Lower lobe of right lung (tissue), 2 donors: Measurements from ENCODE around the gene FILIP1. TPM values are rescaled to one million over a fixed set of nuclear protein-coding genes. Genes with fewer than 3 reads are reported as not detected.
A peak's percentile ranks its signal among the peaks of the same experiment; 100 is the strongest.

Experiments
- ATAC-seq, 2 donors: fragments of 200-7000 bp; cut with Tn5 transposase; one replicate each; pipeline ENCODE4 v1.9.1; 2020 to 2022; ENCODE audit warnings: mild to moderate bottlenecking in 2 of 2, moderate library complexity in 2 of 2
- DNase-seq: peaks from one replicate; pipeline ENCODE4 v3.0.0-alpha.2; 2020
- H3K27ac ChIP-seq: fragments of 200-600 bp; one replicate; pipeline ENCODE4 v1.8.0; 2022
- H3K27me3 ChIP-seq: fragments of 200-600 bp; one replicate; pipeline ENCODE4 v1.8.0; 2022; ENCODE audit warnings: low read depth
- H3K36me3 ChIP-seq: fragments of 200-600 bp; one replicate; pipeline ENCODE4 v1.8.0; 2022; ENCODE audit warnings: mild to moderate bottlenecking
- H3K4me1 ChIP-seq: fragments of 200-600 bp; one replicate; pipeline ENCODE4 v1.8.0; 2022
- H3K4me3 ChIP-seq: fragments of 200-600 bp; one replicate; pipeline ENCODE4 v1.8.0; 2022; ENCODE audit warnings: mild to moderate bottlenecking
- H3K9me3 ChIP-seq: fragments of 200-600 bp; one replicate; pipeline ENCODE4 v1.8.0; 2022
- CTCF ChIP-seq: fragments of 200-600 bp; IDR thresholded peaks from one replicate; pipeline ENCODE4 v1.8.0; 2022; ENCODE audit warnings: antibody characterized with exemption, mild to moderate bottlenecking
- intact Hi-C: fragments of 100-400 bp; cut with DNase I; formaldehyde crosslinking; loops from one replicate; pipeline ENCODE4 v1.11.0; 2022
- total RNA-seq: library from RNA; stranded (reverse); fragmentation: NEBNext Ultra II Directional; extraction: Animal tissue kit (Norgen Biotek cat#: 25700); gene quantifications from one replicate; pipeline ENCODE4 v1.2.1, GENCODE V29; 2021
- donor health status: DM: no; HTN: yes; CAD: no; lungs with severe emphysema.

The FILIP1 gene
- total RNA-seq, 1 donor from 2014 or later: 17.4 TPM

GRCh38 chr6:75502884-75503283 is 9.3 kb upstream of the FILIP1 start:
- Histone ChIP-seq H3K36me3 (no peaks in the 10 kb centered on the region), H3K27me3 (no peaks in the 10 kb centered on the region), H3K27ac (no peak overlapping the region), H3K4me3 (no peak overlapping the region), H3K4me1 (peaks cover 7% of the 10 kb centered on the region), H3K9me3 (no peaks in the 10 kb centered on the region)
- no peak for TF ChIP-seq CTCF
- DNase-seq: no peak
- ATAC-seq: no peak
- intact Hi-C loops: no loop called here

GRCh38 chr6:75501756-75502155 is 8.2 kb upstream of the FILIP1 start:
- Histone ChIP-seq H3K4me1 (peaks cover 7% of the 10 kb centered on the region), H3K27ac (no peak overlapping the region), H3K9me3 (no peaks in the 10 kb centered on the region), H3K27me3 (no peaks in the 10 kb centered on the region), H3K36me3 (no peaks in the 10 kb centered on the region), H3K4me3 (no peak overlapping the region)
- intact Hi-C loops: no loop called here
- TF ChIP-seq CTCF: no peak
- no peak for ATAC-seq
- no peak for DNase-seq

- DNase-seq (no peak), ATAC-seq (no peak)
- no peaks in the 10 kb centered on the region for H3K27me3 ChIP-seq
- intact Hi-C loops: no loop called here
- H3K4me1 ChIP-seq: peaks cover 7% of the 10 kb centered on the region
- TF ChIP-seq CTCF: no peak
- no peaks in the 10 kb centered on the region for H3K36me3 ChIP-seq
- no peak overlapping the region for H3K4me3 ChIP-seq
- H3K27ac ChIP-seq: no peak overlapping the region
- H3K9me3 ChIP-seq: no peaks in the 10 kb centered on the region
Measured at GRCh38 chr6:75499640-75500039, 6.0 kb upstream of the FILIP1 start.

GRCh38 chr6:75498862-75499261 is 5.3 kb upstream of the FILIP1 start:
- no peaks in the 10 kb centered on the region for H3K27me3 ChIP-seq
- no peaks in the 10 kb centered on the region for H3K36me3 ChIP-seq
- no peak overlapping the region for H3K4me3 ChIP-seq
- no peak for DNase-seq
- ATAC-seq: no peak
- no peak for TF ChIP-seq CTCF
- H3K9me3 ChIP-seq: no peaks in the 10 kb centered on the region
- intact Hi-C loops: no loop called here
- H3K4me1 ChIP-seq: peaks cover 7% of the 10 kb centered on the region
- no peak overlapping the region for H3K27ac ChIP-seq

- DNase-seq: no peak
- Histone ChIP-seq H3K4me3 (no peak overlapping the region), H3K4me1 (peaks cover 7% of the 10 kb centered on the region), H3K27ac (no peak overlapping the region), H3K9me3 (no peaks in the 10 kb centered on the region), H3K27me3 (no peaks in the 10 kb centered on the region), H3K36me3 (no peaks in the 10 kb centered on the region)
- intact Hi-C loops: no loop called here
- no peak for ATAC-seq
- no peak for TF ChIP-seq CTCF
Measured at GRCh38 chr6:75497994-75498393, 4.4 kb upstream of the FILIP1 start.

GRCh38 chr6:75495011-75495410 is 1.4 kb upstream of the FILIP1 start:
- peaks cover 7% of the 10 kb centered on the region for H3K4me1 ChIP-seq
- H3K4me3 ChIP-seq: no peak overlapping the region
- no peaks in the 10 kb centered on the region for H3K36me3 ChIP-seq
- peak overlapping the region; percentile 26 for H3K27ac ChIP-seq
- TF ChIP-seq CTCF: no peak
- no peaks in the 10 kb centered on the region for H3K27me3 ChIP-seq
- ATAC-seq (no peak), DNase-seq (no peak)
- intact Hi-C loops: no loop called here
- H3K9me3 ChIP-seq: no peaks in the 10 kb centered on the region
